Measurements from ENCODE around the gene IRF6. TPM values are rescaled to one million over a fixed set of nuclear protein-coding genes. Genes with fewer than 3 reads are reported as not detected.

The IRF6 gene
- total and polyA plus RNA-seq, 2 of the 8 experiments (the other 6 are each of a cell fraction or from before 2014, with no cell fraction given) = 9.6 to 13.4 TPM

DNA sequence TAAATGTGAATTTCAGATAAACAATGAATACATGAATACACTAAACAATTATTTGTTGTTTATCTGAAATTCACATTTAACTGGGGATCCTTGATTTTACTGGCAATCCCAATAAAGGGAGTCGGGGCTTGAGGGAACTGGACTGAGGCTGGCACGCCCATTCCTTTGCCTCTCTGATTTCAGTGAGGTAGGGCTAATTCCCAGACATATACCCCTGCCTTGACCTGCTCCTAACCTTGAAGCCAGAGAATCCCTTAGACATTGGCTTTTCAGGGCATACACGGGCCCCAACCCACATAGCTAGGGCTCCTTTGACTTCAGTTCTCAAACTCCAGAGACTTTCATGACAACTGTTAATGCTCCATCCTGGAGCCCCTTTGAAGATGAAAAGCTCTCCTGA, 11.0 kb upstream of the IRF6 start:
- Histone ChIP-seq H3K4me1 (replicated peaks in 1 of 4; ENCODE audit: control insufficient read depth in 3 of 4, insufficient read depth in 4 of 4, low read length in 3 of 4) (peaks cover 0 to 2% (median 0%) of the 10 kb centered on the region in 4 experiments; a peak in 3 of 7 replicates), H3K18ac (ENCODE audit: extremely low read depth, low read length) (no peak overlapping the region), H2BK15ac (ENCODE audit: low read length) (no peak overlapping the region), H2BK120ac (replicated peaks; ENCODE audit: low read depth, low read length) (no peak overlapping the region), H4K91ac (replicated peaks; ENCODE audit: insufficient read length, low read length) (no peak overlapping the region), H2BK20ac (ENCODE audit: low read length) (no peak overlapping the region), H3K4me3 (ENCODE audit: extremely low read depth in 1 of 4, insufficient read depth in 2 of 4, low read depth in 3 of 4, low read length in 4 of 4) (no peak overlapping the region), H4K20me1 (replicated peaks in 1 of 2; ENCODE audit: control insufficient read depth in 1 of 2, insufficient read depth in 2 of 2, low read length in 2 of 2) (no peaks in the 10 kb centered on the region), H2BK12ac (ENCODE audit: low read depth, low read length) (no peak overlapping the region), H3K4me2 (ENCODE audit: insufficient read depth in 1 of 2, low read depth in 2 of 2, low read length in 2 of 2) (no peak overlapping the region), H3K36me3 (ENCODE audit: control insufficient read depth in 2 of 4, insufficient read depth in 4 of 4, low read length in 3 of 4) (no peaks in the 10 kb centered on the region), H3K14ac (ENCODE audit: insufficient read length) (no peak overlapping the region), H3K23ac (ENCODE audit: insufficient read length) (no peak overlapping the region), H3K9ac (replicated peaks in 1 of 4; ENCODE audit: extremely low read depth in 1 of 4, low read depth in 3 of 4, low read length in 3 of 4) (no peak overlapping the region), H3K9me3 (ENCODE audit: insufficient read depth in 2 of 2, low read depth in 1 of 2, low read length in 1 of 2) (no peaks in the 10 kb centered on the region), H4K5ac (ENCODE audit: insufficient read length, low read depth, low read length) (no peak overlapping the region), H3K27me3 (replicated peaks in 1 of 4; ENCODE audit: control insufficient read depth in 3 of 4, extremely low read depth in 1 of 4, insufficient read depth in 3 of 4, low read length in 3 of 4) (no peaks in the 10 kb centered on the region; a peak in 1 of 7 replicates), H3K4ac (replicated peaks; ENCODE audit: insufficient read length, low read depth, low read length) (no peak overlapping the region), H3K27ac (ENCODE audit: low read depth, low read length) (no peak overlapping the region), H2BK5ac (ENCODE audit: low read depth, low read length) (no peak overlapping the region), H3K79me1 (ENCODE audit: low read depth, low read length) (no peaks in the 10 kb centered on the region), H3K23me2 (ENCODE audit: low read depth, low read length) (no peaks in the 10 kb centered on the region), H2AK5ac (ENCODE audit: low read depth, low read length) (no peak overlapping the region), H4K8ac (ENCODE audit: extremely low read depth, insufficient read depth, low read length) (no peak overlapping the region), H3K79me2 (ENCODE audit: control insufficient read depth in 1 of 2, insufficient read depth in 2 of 2, low read length in 2 of 2) (no peaks in the 10 kb centered on the region), H2AFZ (ENCODE audit: low read length) (no peak overlapping the region), H3K56ac (replicated peaks; ENCODE audit: insufficient read length, low read depth, low read length) (no peak overlapping the region)
- POLR2A ChIA-PET (ENCODE audit: partially characterized antibody) = no interaction called here
- WGBS, 2 experiments (ENCODE audit: extremely low coverage in 1 of 2, insufficient coverage in 1 of 2, insufficient read length in 1 of 2, insufficient replicate concordance in 2 of 2, low coverage in 1 of 2, low lambda C conversion rate in 2 of 2, missing lambda C conversion rate in 1 of 2) = 68% methylated on average over 3 of the region's 3 CpGs; no CpG with 5 or more reads in 1 of the 2 experiments
- CTCF ChIA-PET (ENCODE audit: partially characterized antibody) = interaction anchor here (1.0 to 3.2 kb wide), 5 partner anchors 10 to 34 kb away, joined by 3 to 19 read pairs (median 5); partner anchors contain the start of genes IRF6 and UTP25
- FAIRE-seq = no peak
- DNase-seq (ENCODE audit: low read depth in 1 of 2, low spot score in 2 of 2) = no peak
- TF ChIP-seq TBP (IDR thresholded peaks at IDR 0.05; ENCODE audit: low read depth, low read length) (no peak), CHD2 (IDR thresholded peaks at IDR 0.05; ENCODE audit: low read length) (no peak), BACH1 (IDR thresholded peaks at IDR 0.05; ENCODE audit: low read length) (no peak), RXRA (IDR thresholded peaks at IDR 0.05; ENCODE audit: insufficient read depth, low read depth, low read length) (no peak), CHD1 (IDR thresholded peaks at IDR 0.05; ENCODE audit: low read depth, low read length) (no peak), POU5F1 (IDR thresholded peaks at IDR 0.05; ENCODE audit: low read depth, low read length) (no peak), NANOG (IDR thresholded peaks at IDR 0.05; ENCODE audit: insufficient read depth, low read depth, low read length, poor library complexity, severe bottlenecking) (no peak), RNF2 (IDR thresholded peaks at IDR 0.05; ENCODE audit: borderline replicate concordance, low read depth, low read length, missing control alignments, poor library complexity, severe bottlenecking) (no peak), POLR2AphosphoS5 (IDR thresholded peaks at IDR 0.05; ENCODE audit: low read depth, low read length) (no peak), JUND (IDR thresholded peaks at IDR 0.05; ENCODE audit: low read length) (no peak), RBBP5 (IDR thresholded peaks at IDR 0.05; ENCODE audit: borderline replicate concordance, low read depth, low read length) (no peak), ASH2L (IDR thresholded peaks at IDR 0.05; ENCODE audit: low read length) (no peak), RFX5 (IDR thresholded peaks at IDR 0.05; ENCODE audit: borderline replicate concordance, low read depth, low read length) (no peak), CTBP2 (IDR thresholded peaks at IDR 0.05; ENCODE audit: borderline replicate concordance, insufficient read depth, insufficient read length, low read length) (no peak)
- TF ChIP-seq, protein P1, sequence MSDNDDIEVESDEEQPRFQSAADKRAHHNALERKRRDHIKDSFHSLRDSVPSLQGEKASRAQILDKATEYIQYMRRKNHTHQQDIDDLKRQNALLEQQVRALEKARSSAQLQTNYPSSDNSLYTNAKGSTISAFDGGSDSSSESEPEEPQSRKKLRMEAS (IDR thresholded peaks at IDR 0.05) = no peak

Data from H1 (cell line).